IMR-90 (cell line): ENCODE data around the gene ELOVL2. TPM values are rescaled to one million over a fixed set of nuclear protein-coding genes. Genes with fewer than 3 reads are reported as not detected.
A peak's percentile ranks its signal among the peaks of the same experiment; 100 is the strongest.

ENCODE experiments used
- ATAC-seq: fragments of 200-7000 bp; cut with Tn5 transposase; 2 replicates; pipeline ENCODE4 v1.9.1; 2020; ENCODE audit warnings: low read depth, mild to moderate bottlenecking, moderate library complexity
- BruUV-seq: library from RNA; stranded (reverse); fragments of 400-500 nt; replicated peaks from 2 replicates; lab custom pipeline; 2021; lab: Mats Ljungman, UMichigan
- CTCF ChIA-PET: fragments of 300-600 bp; formaldehyde crosslinking; extraction: SDS; loops from one replicate; lab custom pipeline; 2021; ENCODE audit warnings: antibody characterized with exemption; lab: Yijun Ruan, JAX
- POLR2A ChIA-PET: fragments of 300-600 bp; sonication (Branson Sonifier 250); formaldehyde crosslinking; loops from one replicate; lab custom pipeline; 2022; ENCODE audit warnings: antibody characterized with exemption; ENCODE audit not compliant: unreplicated experiment; lab: Charles Lee
- DNase-seq: peaks from one replicate; pipeline ENCODE4 v3.0.0; 2013
- H2AFZ ChIP-seq: replicated peaks from 2 replicates; pipeline ENCODE3; 2013; ENCODE audit warnings: low read length, mild to moderate bottlenecking; ENCODE audit not compliant: poor library complexity
- H2AK5ac ChIP-seq: 2 replicates; pipeline ENCODE4 v1.6.1; 2013; ENCODE audit warnings: low read depth, low read length, inconsistent platforms
- H2AK9ac ChIP-seq: replicated peaks from 2 replicates; pipeline ENCODE3; 2013; ENCODE audit warnings: mild to moderate bottlenecking, low read depth, low read length, moderate library complexity; ENCODE audit not compliant: poor library complexity
- H2BK120ac ChIP-seq: 2 replicates; pipeline ENCODE4 v1.6.1; 2013; ENCODE audit warnings: low read depth, low read length, inconsistent platforms
- H2BK15ac ChIP-seq: 3 replicates; pipeline ENCODE4 v1.6.1; 2013; ENCODE audit warnings: low read depth, low read length, inconsistent platforms
- H2BK20ac ChIP-seq: 2 replicates; pipeline ENCODE4 v1.6.1; 2013; ENCODE audit warnings: low read depth, mild to moderate bottlenecking, inconsistent platforms, low read length, moderate library complexity
- H2BK5ac ChIP-seq: 2 replicates; pipeline ENCODE4 v1.6.1; 2013; ENCODE audit warnings: mild to moderate bottlenecking, low read depth, low read length, inconsistent platforms; ENCODE audit not compliant: poor library complexity, severe bottlenecking
- H3K14ac ChIP-seq: replicated peaks from 2 replicates; pipeline ENCODE4 v1.6.1; 2013; ENCODE audit warnings: low read depth, low read length, inconsistent platforms
- H3K18ac ChIP-seq: 2 replicates; pipeline ENCODE4 v1.6.1; 2013; ENCODE audit warnings: low read depth, low read length, control low read depth
- H3K23ac ChIP-seq: 2 replicates; pipeline ENCODE4 v1.6.1; 2013; ENCODE audit warnings: low read depth, low read length, inconsistent platforms
- H3K27ac ChIP-seq: 2 replicates; pipeline ENCODE4 v1.5.1; 2013; ENCODE audit warnings: mild to moderate bottlenecking, control low read depth, low read length; ENCODE audit not compliant: insufficient read depth
- H3K27me3 ChIP-seq: 2 replicates; pipeline ENCODE4 v1.6.1; 2013; ENCODE audit warnings: low read length; ENCODE audit not compliant: control insufficient read depth, insufficient read depth
- H3K36me3 ChIP-seq: 2 replicates; pipeline ENCODE4 v1.6.1; 2013; ENCODE audit warnings: low read length, mixed read lengths; ENCODE audit not compliant: control insufficient read depth, insufficient read depth
- H3K4ac ChIP-seq: 2 replicates; pipeline ENCODE4 v1.6.1; 2013; ENCODE audit warnings: low read depth, low read length, inconsistent platforms
- H3K4me1 ChIP-seq: 2 replicates; pipeline ENCODE4 v1.6.1; 2013; ENCODE audit warnings: low read length, mixed read lengths; ENCODE audit not compliant: control insufficient read depth, insufficient read depth
- H3K4me2 ChIP-seq: 2 replicates; pipeline ENCODE4 v1.6.1; 2013; ENCODE audit warnings: low read depth, mild to moderate bottlenecking, control low read depth, low read length, moderate library complexity
- H3K4me3 ChIP-seq: 2 replicates; pipeline ENCODE4 v1.5.1; 2013; ENCODE audit warnings: low read depth, mild to moderate bottlenecking, control low read depth, low read length, moderate library complexity; ENCODE audit not compliant: insufficient read depth
- H3K56ac ChIP-seq: 2 replicates; pipeline ENCODE4 v1.6.1; 2013; ENCODE audit warnings: low read length, inconsistent platforms; ENCODE audit not compliant: insufficient read depth; ENCODE audit errors: extremely low read depth
- H3K79me1 ChIP-seq, 2 experiments: 2 replicates each; pipeline ENCODE4 v1.6.1; 2013; ENCODE audit warnings: low read length in 2 of 2, inconsistent platforms in 1 of 2, low read depth in 1 of 2
- H3K9ac ChIP-seq: 2 replicates; pipeline ENCODE4 v1.6.1; 2013; ENCODE audit warnings: low read depth, low read length, control low read depth
- H3K9me1 ChIP-seq: 2 replicates; pipeline ENCODE4 v1.6.1; 2013; ENCODE audit warnings: low read length, inconsistent platforms; ENCODE audit not compliant: insufficient read depth
- H3K9me3 ChIP-seq: 2 replicates; pipeline ENCODE4 v1.6.1; 2013; ENCODE audit warnings: low read length; ENCODE audit not compliant: control insufficient read depth, insufficient read depth
- H4K20me1 ChIP-seq: 2 replicates; pipeline ENCODE4 v1.6.1; 2013; ENCODE audit warnings: low read length, inconsistent platforms; ENCODE audit not compliant: insufficient read depth
- H4K5ac ChIP-seq: 2 replicates; pipeline ENCODE4 v1.6.1; 2013; ENCODE audit warnings: mild to moderate bottlenecking, low read depth, low read length, control low read depth
- H4K8ac ChIP-seq, 2 experiments: 2 replicates each; pipeline ENCODE4 v1.6.1; 2013; ENCODE audit warnings: low read depth in 2 of 2, low read length in 2 of 2, control low read depth in 1 of 2, inconsistent platforms in 1 of 2
- H4K91ac ChIP-seq: 2 replicates; pipeline ENCODE4 v1.6.1; 2013; ENCODE audit warnings: low read depth, low read length, inconsistent platforms; ENCODE audit not compliant: insufficient read depth
- BHLHE40 ChIP-seq: fragments of 150-350 bp; IDR thresholded peaks from 2 replicates; pipeline ENCODE4 v1.6.1; 2016; ENCODE audit warnings: mild to moderate bottlenecking, low read depth, low read length
- MAZ ChIP-seq: IDR thresholded peaks from 2 replicates; pipeline ENCODE4 v1.6.1; 2012; ENCODE audit warnings: low read depth, mild to moderate bottlenecking, low read length, improper control_type of control experiment, moderate library complexity, borderline replicate concordance
- MXI1 ChIP-seq: IDR thresholded peaks from 2 replicates; pipeline ENCODE4 v1.6.1; 2012; ENCODE audit warnings: low read depth, mild to moderate bottlenecking, low read length, moderate library complexity, borderline replicate concordance
- NFE2L2 ChIP-seq: fragments of 150-350 bp; IDR thresholded peaks from 2 replicates; pipeline ENCODE4 v1.6.1; 2016; ENCODE audit warnings: low read depth, mild to moderate bottlenecking, low read length
- SMC3 ChIP-seq: fragments of 150-350 bp; IDR thresholded peaks from 2 replicates; pipeline ENCODE4 v1.6.1; 2016; ENCODE audit warnings: low read depth, mild to moderate bottlenecking, antibody characterized with exemption, low read length, moderate library complexity
- USF2 ChIP-seq: fragments of 150-350 bp; IDR thresholded peaks from 2 replicates; pipeline ENCODE4 v1.6.1; 2017; ENCODE audit warnings: mild to moderate bottlenecking, antibody characterized with exemption, low read length, low read depth
- WGBS, 2 experiments: methylation state at CpG; one replicate each; pipeline versions ENCODE4 v1.1.5 to v1.1.7; 2013; ENCODE audit warnings: missing lambda C conversion rate in 2 of 2; ENCODE audit not compliant: insufficient read length in 1 of 2; ENCODE audit errors: extremely low coverage in 2 of 2; 5-methylcytosine and 5-hydroxymethylcytosine counted together
- dilution Hi-C: fragments of 300-500 bp; cut with HindIII; formaldehyde crosslinking; loops from one replicate; pipeline ENCODE4 v1.14.3; 2018; ENCODE audit warnings: low sequenced_read_pairs; ENCODE audit not compliant: unreplicated experiment
- in situ Hi-C: fragments of 300-500 bp; cut with MboI; formaldehyde crosslinking; loops from 3 replicates; pipeline ENCODE4 v1.14.3; 2019; ENCODE audit warnings: low sequenced_read_pairs, inconsistent platforms, mixed read lengths
- intact Hi-C: fragments of 100-400 bp; cut with micrococcal nuclease; formaldehyde crosslinking; loops from 2 replicates; pipeline ENCODE4 v1.10.0; 2022
- polyA plus RNA-seq, 3 experiments: library from polyadenylated mRNA; depleted of rRNA; stranded (reverse); fragments of >200 nt; gene quantifications; 2 replicates each; pipeline ENCODE4 v1.2.3, GENCODE V29; 2012; ENCODE audit warnings: low replicate concordance in 1 of 3
- total RNA-seq: library from RNA; depleted of rRNA; stranded (reverse); fragments of >200 nt; gene quantifications from 2 replicates; pipeline ENCODE4 v1.2.3, GENCODE V29; 2012

ELOVL2 gene
- total and polyA plus RNA-seq, 2 of the 4 experiments (the other 2 are of a cell fraction), result 6.3 to 7.9 TPM

DNA sequence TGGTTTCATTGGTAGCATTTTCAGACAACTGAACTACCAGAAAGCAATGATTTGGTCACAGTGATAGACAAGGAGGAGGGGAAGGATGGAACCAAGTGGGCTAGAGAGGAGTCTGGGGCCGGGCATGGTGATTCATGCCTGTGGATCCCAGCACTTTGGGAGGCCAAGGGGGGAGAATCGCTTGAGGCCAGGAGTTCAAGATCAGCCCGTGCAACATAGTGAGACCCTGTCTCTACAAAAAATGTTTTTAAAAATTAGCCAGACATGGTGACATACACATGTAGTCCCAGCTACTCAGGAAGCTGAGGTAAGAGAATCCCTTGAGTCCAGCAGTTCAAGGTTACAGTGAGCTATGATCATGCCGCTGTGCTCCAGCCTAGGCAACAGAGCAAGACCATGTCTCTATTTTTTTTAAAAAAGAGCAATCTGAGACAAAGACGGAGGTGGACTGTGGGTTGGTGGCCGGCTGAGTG is 86.7 kb downstream of the ELOVL2 start:
- BruUV-seq, result no TSS peak
- no peaks in the 10 kb centered on the region for H4K20me1 ChIP-seq
- H2AK5ac ChIP-seq, result no peak overlapping the region
- H4K5ac ChIP-seq, result no peak overlapping the region
- TF ChIP-seq USF2 (no peak), MXI1 (no peak), SMC3 (no peak), NFE2L2 (no peak), MAZ (no peak), BHLHE40 (no peak)
- H3K18ac ChIP-seq, result no peak overlapping the region
- DNase-seq, result no peak
- H2BK120ac ChIP-seq, result no peak overlapping the region
- no peak overlapping the region for H3K23ac ChIP-seq
- no peak overlapping the region for H2BK5ac ChIP-seq
- in situ Hi-C loops, result loop anchor here (10.0 kb wide), 1 partner anchor 617 kb away; no protein-coding TSS in a partner anchor
- intact Hi-C loops, result no loop called here
- no peak overlapping the region for H4K8ac ChIP-seq
- no peak overlapping the region for H3K4me2 ChIP-seq
- H4K91ac ChIP-seq, result peak overlapping the region; percentile 20; the same call in 1 of the 2 replicates
- ChIA-PET CTCF (no interaction called here), POLR2A (no interaction called here)
- H2AFZ ChIP-seq, result no peak overlapping the region
- no peaks in the 10 kb centered on the region for H3K36me3 ChIP-seq
- H3K27me3 ChIP-seq, result peaks cover 4% of the 10 kb centered on the region
- H3K9me1 ChIP-seq, result no peaks in the 10 kb centered on the region
- dilution Hi-C loops, result no loop called here
- no peak overlapping the region for H3K27ac ChIP-seq
- no peaks in the 10 kb centered on the region for H3K9me3 ChIP-seq
- no peak overlapping the region for H3K4ac ChIP-seq
- H3K56ac ChIP-seq, result no peak overlapping the region
- no peaks in the 10 kb centered on the region for H3K79me1 ChIP-seq
- no peak overlapping the region for H3K14ac ChIP-seq
- no peak overlapping the region for H3K9ac ChIP-seq
- 100% methylated on average over 2 of the region's 6 CpGs; no CpG with 5 or more reads in 1 of the 2 experiments for WGBS, 2 experiments
- no peak overlapping the region for H2AK9ac ChIP-seq
- no peak overlapping the region for H3K4me3 ChIP-seq
- H2BK20ac ChIP-seq, result no peak overlapping the region
- no peak for ATAC-seq
- peaks cover 3% of the 10 kb centered on the region for H3K4me1 ChIP-seq
- peak overlapping the region; percentile 28; the same call in 1 of the 3 replicates for H2BK15ac ChIP-seq
